Thyroid gland (tissue), 4 donors: ENCODE data around the gene FMN2.

Experiments
- CTCF ChIP-seq, 6 experiments: fragments of 200-600 bp in 3 of 6; fragments of 450-650 bp in 3 of 6; sonication (generic) in 3 of 6; IDR thresholded peaks; one replicate each; pipeline ENCODE4 v1.5.1; 2016 to 2019; ENCODE audit warnings: antibody characterized with exemption in 6 of 6, mild to moderate bottlenecking in 2 of 6, inconsistent platforms in 1 of 6, moderate library complexity in 1 of 6
- POLR2A ChIP-seq, 2 donors: fragments of 450-650 bp; IDR thresholded peaks; one replicate each; pipeline ENCODE4 v1.6.1; 2017; ENCODE audit warnings: antibody characterized with exemption in 2 of 2, mild to moderate bottlenecking in 2 of 2, moderate library complexity in 1 of 2

GRCh38 chr1:240506176-240506575 lies 414.5 kb downstream of the FMN2 start:
- TF ChIP-seq POLR2A (IDR thresholded peaks at IDR 0.05) = no peak
- TF ChIP-seq CTCF (IDR thresholded peaks at IDR 0.05) = no peak
